Pons (tissue), 1 donor: ENCODE results near the gene TLE3.
"Not testable (repeated sequence)": the region's sequence is repeated elsewhere in the genome, so short reads cannot be mapped to it uniquely, and the experiment has no call there.

Experiments
- DNase-seq: peaks from one replicate; pipeline ENCODE4 v3.0.0-alpha.2; 2016; ENCODE audit warnings: low spot score

Gene TLE3

GRCh38 chr15:70097321-70098152 is at the start of gene TLE3:
TSS of gene TLE3 (minus strand) at chr15:70097917. CDS start at chr15:70096798, 1,119 bp downstream.
- DNase-seq, result peak; percentile 99

- no peak for DNase-seq
Measured at GRCh38 chr15:70147178-70147760, 49.6 kb upstream of the TLE3 start.

- DNase-seq, result no peak
Measured at GRCh38 chr15:70146771-70147170, 49.1 kb upstream of the TLE3 start.

GRCh38 chr15:70146162-70146561 is 48.4 kb upstream of the TLE3 start:
- no peak for DNase-seq

GRCh38 chr15:70145261-70145660 is 47.5 kb upstream of the TLE3 start:
- DNase-seq, result no peak

- peak; percentile 51 for DNase-seq
Measured at GRCh38 chr15:70142322-70143191, 44.8 kb upstream of the TLE3 start.

- DNase-seq, result no peak
Measured at GRCh38 chr15:70142072-70142321, 44.3 kb upstream of the TLE3 start.

- DNase-seq, result no peak
Measured at GRCh38 chr15:70141376-70142071, 43.8 kb upstream of the TLE3 start.

- peak; percentile 36 for DNase-seq
Measured at GRCh38 chr15:70140543-70141375, 43.0 kb upstream of the TLE3 start.

- no peak for DNase-seq
Measured at GRCh38 chr15:70140025-70140542, 42.4 kb upstream of the TLE3 start.

- DNase-seq, result no peak
Measured at GRCh38 chr15:70137967-70138366, 40.2 kb upstream of the TLE3 start.

- DNase-seq, result not testable (repeated sequence)
Measured at GRCh38 chr15:70137021-70137420, 39.3 kb upstream of the TLE3 start.

GRCh38 chr15:70133781-70134421 is 36.2 kb upstream of the TLE3 start:
- no peak for DNase-seq

- DNase-seq, result peak; percentile 49
Measured at GRCh38 chr15:70133296-70133695, 35.6 kb upstream of the TLE3 start.

GRCh38 chr15:70132571-70132970 is 34.9 kb upstream of the TLE3 start:
- no peak for DNase-seq

GRCh38 chr15:70132139-70132538 is 34.4 kb upstream of the TLE3 start:
- no peak for DNase-seq

GRCh38 chr15:70128414-70129140 is 30.9 kb upstream of the TLE3 start:
- no peak for DNase-seq

GRCh38 chr15:70127770-70128413 is 30.2 kb upstream of the TLE3 start:
- no peak for DNase-seq

- DNase-seq, result peak; percentile 70
Measured at GRCh38 chr15:70127288-70127746, 29.6 kb upstream of the TLE3 start.
